ENCODE measurements around the gene ANKRD24.
A peak's percentile ranks its signal among the peaks of the same experiment; 100 is the strongest.

ANKRD24 gene

GRCh38 chr19:4266253-4267000 is 83.9 kb downstream of the ANKRD24 start:
- H3K4me2 ChIP-seq (ENCODE audit: low read depth, low read length, poor library complexity, severe bottlenecking): no peak overlapping the region
- H3K9me2 ChIP-seq (replicated peaks; ENCODE audit: low read depth, low read length): no peaks in the 10 kb centered on the region
- no peak overlapping the region for H3K9ac ChIP-seq (ENCODE audit: low read depth, low read length, poor library complexity, severe bottlenecking)
- H3F3A ChIP-seq (ENCODE audit: low read depth): no peaks in the 10 kb centered on the region
- no peak for TF ChIP-seq EZH2phosphoT487 (IDR thresholded peaks at IDR 0.05; ENCODE audit: borderline replicate concordance)
- TF ChIP-seq CTCF (conservative IDR thresholded peaks at IDR 0.05; ENCODE audit: low read length): no peak
- H3K36me3 ChIP-seq (ENCODE audit: insufficient read depth, low read length): peaks cover 19% of the 10 kb centered on the region; the same call in 1 of the 2 replicates
- no peaks in the 10 kb centered on the region for H3K27me3 ChIP-seq (ENCODE audit: insufficient read depth, low read length, poor library complexity, severe bottlenecking)
- H3K4me1 ChIP-seq (ENCODE audit: insufficient read depth, low read length, poor library complexity, severe bottlenecking): no peaks in the 10 kb centered on the region
- no peak overlapping the region for H2AFZ ChIP-seq (ENCODE audit: low read length)
- no peaks in the 10 kb centered on the region for H3K79me2 ChIP-seq (ENCODE audit: insufficient read depth, low read length)
- no peak overlapping the region for H3K4me3 ChIP-seq (ENCODE audit: low read length, poor library complexity, severe bottlenecking)
- peaks cover 3% of the 10 kb centered on the region for H4K20me1 ChIP-seq (ENCODE audit: insufficient read depth, low read length, poor library complexity, severe bottlenecking)
- no peaks in the 10 kb centered on the region for H3K9me3 ChIP-seq (ENCODE audit: insufficient read depth, low read depth, low read length)

GRCh38 chr19:4267101-4267900 is 84.8 kb downstream of the ANKRD24 start:
- Histone ChIP-seq H3K27me3 (ENCODE audit: insufficient read depth, low read length, poor library complexity, severe bottlenecking) (no peaks in the 10 kb centered on the region), H2AFZ (ENCODE audit: low read length) (no peak overlapping the region), H3K36me3 (ENCODE audit: insufficient read depth, low read length) (peaks cover 15% of the 10 kb centered on the region; the same call in 1 of the 2 replicates), H3K4me2 (ENCODE audit: low read depth, low read length, poor library complexity, severe bottlenecking) (no peak overlapping the region), H4K20me1 (ENCODE audit: insufficient read depth, low read length, poor library complexity, severe bottlenecking) (peaks cover 3% of the 10 kb centered on the region), H3K9me3 (ENCODE audit: insufficient read depth, low read depth, low read length) (no peaks in the 10 kb centered on the region), H3K79me2 (ENCODE audit: insufficient read depth, low read length) (no peaks in the 10 kb centered on the region), H3K4me1 (ENCODE audit: insufficient read depth, low read length, poor library complexity, severe bottlenecking) (no peaks in the 10 kb centered on the region), H3F3A (ENCODE audit: low read depth) (no peaks in the 10 kb centered on the region), H3K4me3 (ENCODE audit: low read length, poor library complexity, severe bottlenecking) (no peak overlapping the region), H3K9ac (ENCODE audit: low read depth, low read length, poor library complexity, severe bottlenecking) (no peak overlapping the region), H3K9me2 (replicated peaks; ENCODE audit: low read depth, low read length) (no peaks in the 10 kb centered on the region)
- TF ChIP-seq CTCF (conservative IDR thresholded peaks at IDR 0.05; ENCODE audit: low read length) (peak; percentile 77), EZH2phosphoT487 (IDR thresholded peaks at IDR 0.05; ENCODE audit: borderline replicate concordance) (no peak)

- no peaks in the 10 kb centered on the region for H3K9me3 ChIP-seq (ENCODE audit: insufficient read depth, low read depth, low read length)
- TF ChIP-seq EZH2phosphoT487 (IDR thresholded peaks at IDR 0.05; ENCODE audit: borderline replicate concordance) (no peak), CTCF (conservative IDR thresholded peaks at IDR 0.05; ENCODE audit: low read length) (no peak)
- H2AFZ ChIP-seq (ENCODE audit: low read length): no peak overlapping the region
- H4K20me1 ChIP-seq (ENCODE audit: insufficient read depth, low read length, poor library complexity, severe bottlenecking): peaks cover 3% of the 10 kb centered on the region
- H3K9ac ChIP-seq (ENCODE audit: low read depth, low read length, poor library complexity, severe bottlenecking): no peak overlapping the region
- H3K27me3 ChIP-seq (ENCODE audit: insufficient read depth, low read length, poor library complexity, severe bottlenecking): no peaks in the 10 kb centered on the region
- H3K36me3 ChIP-seq (ENCODE audit: insufficient read depth, low read length): peaks cover 11% of the 10 kb centered on the region; the same call in 1 of the 2 replicates
- no peak overlapping the region for H3K4me3 ChIP-seq (ENCODE audit: low read length, poor library complexity, severe bottlenecking)
- H3K9me2 ChIP-seq (replicated peaks; ENCODE audit: low read depth, low read length): no peaks in the 10 kb centered on the region
- no peaks in the 10 kb centered on the region for H3F3A ChIP-seq (ENCODE audit: low read depth)
- no peaks in the 10 kb centered on the region for H3K79me2 ChIP-seq (ENCODE audit: insufficient read depth, low read length)
- no peaks in the 10 kb centered on the region for H3K4me1 ChIP-seq (ENCODE audit: insufficient read depth, low read length, poor library complexity, severe bottlenecking)
- no peak overlapping the region for H3K4me2 ChIP-seq (ENCODE audit: low read depth, low read length, poor library complexity, severe bottlenecking)
Measured at GRCh38 chr19:4267901-4268815, 85.7 kb downstream of the ANKRD24 start.
